ENCODE data around the gene FAM227B.

DNA sequence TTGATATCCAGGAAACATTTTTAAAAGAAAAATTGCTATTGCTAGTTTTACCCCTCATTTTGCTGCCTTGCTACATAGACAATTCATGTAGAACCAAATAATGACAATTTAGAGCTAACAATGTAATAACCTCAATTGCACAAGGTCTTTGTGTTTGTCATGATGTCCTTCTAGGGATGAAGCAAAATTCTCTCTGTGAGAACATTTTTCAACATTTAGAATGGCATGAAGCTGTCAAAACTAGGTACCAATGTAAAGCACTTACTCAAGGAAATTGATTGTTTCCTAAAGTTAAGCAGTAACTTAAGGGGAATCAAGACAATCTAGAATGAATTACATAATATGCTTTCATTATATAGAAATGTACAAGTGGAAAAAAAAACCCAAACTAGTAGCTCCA, 205.5 kb downstream of the FAM227B start:
- TF ChIP-seq POLR2A (IDR thresholded peaks at IDR 0.05) = no peak
- TF ChIP-seq CTCF (IDR thresholded peaks at IDR 0.05) = no peak
